RWPE1 (cell line): ENCODE results near the gene TREM1.
"Not testable (repeated sequence)": the region's sequence is repeated elsewhere in the genome, so short reads cannot be mapped to it uniquely, and the experiment has no call there.

Experiments used
- CTCF ChIA-PET: fragments of 350-600 bp; sonication (Branson Sonifier 250); formaldehyde crosslinking; extraction: SDS; loops from one replicate; lab custom pipeline; 2021; lab: Yijun Ruan, JAX
- POLR2A ChIA-PET: fragments of 400-600 bp; formaldehyde crosslinking; extraction: SDS; loops from one replicate; lab custom pipeline; 2020; ENCODE audit warnings: antibody characterized with exemption; ENCODE audit not compliant: low non-redundant PET; lab: Yijun Ruan, JAX
- DNase-seq: peaks from one replicate; pipeline ENCODE4 v3.0.0; 2012; ENCODE audit warnings: low spot score
- H3K27ac ChIP-seq: fragments of 450-650 bp; 2 replicates; pipeline ENCODE4 v1.5.1; 2017
- CTCF ChIP-seq: fragments of 450-650 bp; conservative IDR thresholded peaks from 2 replicates; pipeline ENCODE4 v1.5.1; 2017; ENCODE audit warnings: low read depth, mild to moderate bottlenecking

The TREM1 gene

GRCh38 chr6:41318261-41318653 lies 31.8 kb upstream of the TREM1 start:
- no peak for DNase-seq
- ChIA-PET POLR2A (no interaction called here), CTCF (interaction anchor here (0.8 to 1.1 kb wide), 4 partner anchors 10 to 151 kb away, joined by 3 to 5 read pairs (median 4); no protein-coding TSS in a partner anchor)
- H3K27ac ChIP-seq = no peak overlapping the region
- TF ChIP-seq CTCF = no peak

DNA sequence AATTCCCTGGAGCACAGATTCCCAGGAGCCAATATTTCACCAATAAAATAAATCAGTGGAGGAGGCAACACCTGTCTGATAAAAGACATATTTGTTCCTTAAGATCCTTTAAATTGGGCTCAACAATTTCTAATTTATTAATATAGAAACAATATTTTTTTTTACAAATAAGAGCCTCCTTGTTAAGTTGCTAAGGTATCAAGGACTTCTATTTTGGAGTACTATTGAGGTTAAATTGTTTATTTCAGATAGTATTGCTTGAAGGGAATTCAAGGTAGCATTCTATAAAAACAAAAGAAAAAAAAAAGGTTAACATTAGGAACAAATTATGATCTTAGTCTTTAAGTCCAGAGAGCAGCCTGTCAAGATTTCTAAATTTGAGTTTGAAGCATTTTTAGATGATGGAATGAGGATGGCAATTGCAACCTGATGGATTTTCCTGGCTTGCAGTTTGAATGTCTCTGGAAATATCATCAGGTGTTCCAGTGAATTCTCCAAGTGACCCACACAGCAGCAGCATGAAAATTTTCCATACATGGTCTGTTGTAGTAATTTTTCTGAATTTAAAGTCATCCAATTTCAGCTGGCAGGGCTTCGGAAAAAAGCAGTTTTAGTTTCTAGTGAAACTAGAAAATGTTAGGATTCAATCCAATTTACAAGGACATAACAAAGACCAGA lies 29.6 kb upstream of the TREM1 start:
- TF ChIP-seq CTCF = no peak
- POLR2A ChIA-PET = no interaction called here
- no peak overlapping the region for H3K27ac ChIP-seq
- CTCF ChIA-PET = interaction anchor here (1.1 kb wide), 1 partner anchor 11 kb away, joined by 3 read pairs; no protein-coding TSS in a partner anchor
- DNase-seq = no peak

DNA sequence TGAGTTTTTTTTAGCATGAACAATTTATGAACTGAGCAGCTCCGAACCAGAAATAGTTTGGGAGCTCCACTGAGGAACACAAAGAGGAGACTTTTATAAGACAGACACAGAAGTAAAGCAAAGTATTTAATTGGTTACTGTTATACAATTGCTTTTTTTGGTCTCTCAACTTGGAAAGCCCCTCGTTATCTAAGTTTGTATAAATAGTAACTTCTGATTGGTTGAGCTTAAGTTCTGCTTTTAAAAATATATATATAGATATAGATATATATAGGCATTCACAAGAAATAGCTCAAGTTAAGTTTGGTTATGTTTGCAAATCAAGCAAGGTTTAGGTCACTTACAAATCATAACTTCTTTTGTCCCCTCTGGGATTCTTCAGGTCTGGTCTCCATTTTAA lies 28.7 kb upstream of the TREM1 start:
- ChIA-PET POLR2A (no interaction called here), CTCF (interaction anchor here (0.5 to 1.1 kb wide), 2 partner anchors 10 to 461 kb away, joined by 3 to 7 read pairs; no protein-coding TSS in a partner anchor)
- H3K27ac ChIP-seq = no peak overlapping the region
- TF ChIP-seq CTCF = no peak
- no peak for DNase-seq

GRCh38 chr6:41306187-41306854 lies 19.8 kb upstream of the TREM1 start:
- H3K27ac ChIP-seq = no peak overlapping the region
- CTCF ChIA-PET = interaction anchor here (0.6 to 2.0 kb wide), 12 partner anchors 9 to 1729 kb away, joined by 3 to 12 read pairs (median 4); no protein-coding TSS in a partner anchor
- peak; percentile 67 for DNase-seq
- POLR2A ChIA-PET = no interaction called here
- peak; percentile 65; the same call in 1 of the 2 replicates for TF ChIP-seq CTCF

GRCh38 chr6:41302638-41303037 lies 16.2 kb upstream of the TREM1 start:
- POLR2A ChIA-PET = no interaction called here
- TF ChIP-seq CTCF = no peak
- CTCF ChIA-PET = no interaction called here

DNA sequence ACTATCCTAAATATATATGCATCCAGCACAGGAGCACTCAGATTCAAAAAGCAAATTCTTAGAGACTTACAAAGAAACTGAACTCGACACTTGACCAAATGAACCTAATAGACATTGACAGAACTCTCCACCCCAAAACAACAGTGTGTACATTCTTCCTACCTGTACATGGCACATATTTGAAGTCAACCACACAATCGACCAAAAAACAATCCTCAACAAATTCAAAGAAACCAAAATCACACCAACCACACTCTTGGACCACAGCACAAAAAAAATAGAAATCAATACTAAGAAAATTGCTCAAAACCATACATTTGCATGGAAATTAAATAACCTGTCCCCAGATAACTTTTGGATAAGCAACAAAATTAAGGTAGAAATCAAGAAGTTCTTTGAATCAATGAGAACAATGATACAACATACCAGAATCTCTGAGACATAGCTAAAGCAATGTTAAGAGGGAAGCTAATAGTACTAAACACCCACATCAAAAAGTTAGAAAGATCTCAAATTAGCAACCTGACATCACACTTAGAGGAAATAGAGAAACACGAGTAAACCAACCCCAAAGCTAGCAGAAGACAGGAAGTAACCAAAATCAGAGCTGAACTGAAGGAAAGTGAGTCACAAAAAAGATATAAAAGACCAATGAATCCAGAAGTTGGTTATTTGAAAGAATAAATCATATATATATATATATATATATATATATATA lies 12.5 kb upstream of the TREM1 start:
- ChIA-PET CTCF (no interaction called here), POLR2A (no interaction called here)
- TF ChIP-seq CTCF = no peak
- no peak overlapping the region for H3K27ac ChIP-seq
- no peak for DNase-seq

More at GRCh38 chr6:41302638-41303037, 16.2 kb upstream of the TREM1 start:
- H3K27ac ChIP-seq = no peak overlapping the region
- no peak for DNase-seq

DNA sequence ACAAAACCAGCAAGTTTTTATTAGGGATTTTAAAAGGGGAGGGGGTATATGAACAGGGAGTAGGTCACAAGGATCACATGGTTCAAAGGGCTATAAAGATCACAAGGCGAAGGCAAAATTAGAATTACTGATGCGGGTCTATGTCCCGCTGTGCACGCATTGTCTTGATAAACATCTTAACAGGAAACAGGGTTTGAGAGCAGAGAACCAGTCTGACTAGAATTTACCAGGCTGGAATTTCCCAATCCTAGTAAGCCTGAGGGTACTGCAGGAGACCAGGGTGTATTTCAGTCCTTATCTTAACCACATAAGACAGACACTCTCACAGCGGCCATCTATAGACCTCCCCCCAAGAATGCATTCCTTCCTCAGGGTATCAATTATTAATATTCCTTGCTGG lies 10.8 kb upstream of the TREM1 start:
- H3K27ac ChIP-seq, DNase-seq, POLR2A ChIA-PET: not testable (repeated sequence)
- CTCF ChIA-PET = interaction anchor here (0.7 kb wide), 2 partner anchors 8 to 9 kb away, joined by 3 read pairs; no protein-coding TSS in a partner anchor
